ENCODE data around the gene ESYT2.

Gene ESYT2

DNA sequence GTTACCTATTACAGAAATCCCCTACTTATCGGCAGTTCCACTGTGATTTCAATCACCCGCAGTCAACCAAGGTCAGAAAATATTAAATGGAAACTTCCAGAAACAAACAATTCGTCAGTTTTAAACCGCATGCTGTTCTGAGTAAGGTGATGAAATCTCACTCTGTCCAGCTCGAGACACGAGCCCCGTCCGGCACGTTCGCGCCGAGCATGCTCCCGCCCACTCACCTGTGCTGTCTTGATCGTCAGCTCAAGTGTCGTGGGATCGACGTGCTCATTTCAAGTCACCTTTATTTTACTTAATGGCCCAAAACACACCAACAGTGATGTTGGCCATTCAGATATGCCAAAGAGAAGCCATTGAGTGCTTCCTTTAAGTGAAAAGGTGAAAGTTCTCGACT lies 21.2 kb downstream of the ESYT2 start:
- TF ChIP-seq, protein P1, sequence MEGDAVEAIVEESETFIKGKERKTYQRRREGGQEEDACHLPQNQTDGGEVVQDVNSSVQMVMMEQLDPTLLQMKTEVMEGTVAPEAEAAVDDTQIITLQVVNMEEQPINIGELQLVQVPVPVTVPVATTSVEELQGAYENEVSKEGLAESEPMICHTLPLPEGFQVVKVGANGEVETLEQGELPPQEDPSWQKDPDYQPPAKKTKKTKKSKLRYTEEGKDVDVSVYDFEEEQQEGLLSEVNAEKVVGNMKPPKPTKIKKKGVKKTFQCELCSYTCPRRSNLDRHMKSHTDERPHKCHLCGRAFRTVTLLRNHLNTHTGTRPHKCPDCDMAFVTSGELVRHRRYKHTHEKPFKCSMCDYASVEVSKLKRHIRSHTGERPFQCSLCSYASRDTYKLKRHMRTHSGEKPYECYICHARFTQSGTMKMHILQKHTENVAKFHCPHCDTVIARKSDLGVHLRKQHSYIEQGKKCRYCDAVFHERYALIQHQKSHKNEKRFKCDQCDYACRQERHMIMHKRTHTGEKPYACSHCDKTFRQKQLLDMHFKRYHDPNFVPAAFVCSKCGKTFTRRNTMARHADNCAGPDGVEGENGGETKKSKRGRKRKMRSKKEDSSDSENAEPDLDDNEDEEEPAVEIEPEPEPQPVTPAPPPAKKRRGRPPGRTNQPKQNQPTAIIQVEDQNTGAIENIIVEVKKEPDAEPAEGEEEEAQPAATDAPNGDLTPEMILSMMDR (IDR thresholded peaks at IDR 0.05; ENCODE audit: low read length, missing control alignments): no peak
- no peak overlapping the region for H3K4me3 ChIP-seq (replicated peaks; ENCODE audit: low read depth, low read length)
- DNase-seq (ENCODE audit: low read depth): no peak

DNA sequence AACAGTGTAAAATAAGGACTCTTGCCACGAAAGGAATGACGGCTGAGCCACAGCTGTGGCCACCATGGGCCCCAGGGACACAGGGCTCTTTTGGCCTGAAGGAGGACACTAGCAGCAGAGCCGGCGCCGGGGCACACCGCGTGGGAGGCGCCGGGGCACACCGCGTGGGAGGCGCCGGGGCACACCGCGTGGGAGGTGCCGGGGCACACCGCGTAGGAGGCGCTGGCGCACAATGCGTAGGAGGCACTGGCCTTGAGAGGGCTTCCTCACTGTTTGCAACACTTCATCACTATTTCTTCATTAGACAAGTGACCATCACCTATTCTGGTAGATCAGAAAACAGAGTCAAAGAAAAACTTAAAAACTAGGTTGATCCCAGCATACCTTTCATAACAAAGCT lies 23.4 kb downstream of the ESYT2 start:
- TF ChIP-seq, protein P1 (IDR thresholded peaks at IDR 0.05; ENCODE audit: low read length, missing control alignments): no peak
- DNase-seq (ENCODE audit: low read depth): no peak
- H3K4me3 ChIP-seq (replicated peaks; ENCODE audit: low read depth, low read length): no peak overlapping the region

DNA sequence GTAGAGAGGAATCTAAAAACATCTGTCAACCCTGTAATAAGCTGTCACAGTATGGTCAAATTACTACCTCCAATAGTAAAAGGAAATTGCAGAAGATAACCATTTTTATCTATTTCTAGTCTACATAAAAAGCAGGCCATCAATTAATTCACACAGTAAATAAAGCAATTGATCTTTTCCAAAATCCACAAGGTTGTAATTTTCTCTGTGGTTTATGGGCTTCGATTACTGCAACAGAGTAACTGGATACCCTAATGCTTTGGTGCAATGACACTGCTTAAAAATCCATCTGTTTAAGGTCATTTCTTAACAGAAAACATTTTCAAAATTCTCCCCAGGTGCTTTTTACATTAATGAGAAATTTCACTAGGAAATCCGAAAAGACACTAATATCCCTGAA lies 23.9 kb downstream of the ESYT2 start:
- no peak overlapping the region for H3K4me3 ChIP-seq (replicated peaks; ENCODE audit: low read depth, low read length)
- TF ChIP-seq, protein P1 (IDR thresholded peaks at IDR 0.05; ENCODE audit: low read length, missing control alignments): no peak
- DNase-seq (ENCODE audit: low read depth): no peak

DNA sequence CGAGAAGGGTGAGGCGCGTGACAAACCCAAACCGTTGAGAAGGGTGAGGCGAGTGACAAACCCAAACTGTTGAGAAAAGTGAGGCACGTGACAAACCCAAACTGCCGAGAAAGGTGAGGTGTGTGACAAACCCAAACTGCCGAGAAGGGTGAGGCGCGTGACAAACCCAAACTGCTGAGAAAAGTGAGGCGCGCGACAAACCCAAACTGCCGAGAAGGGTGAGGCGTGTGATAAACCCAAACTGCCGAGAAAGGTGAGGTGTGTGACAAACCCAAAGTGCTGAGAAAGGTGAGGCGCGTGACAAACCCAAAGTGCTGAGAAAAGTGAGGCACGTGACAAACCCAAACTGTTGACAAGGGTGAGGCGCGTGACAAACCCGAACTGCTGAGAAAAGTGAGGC lies 25.0 kb downstream of the ESYT2 start:
- H3K4me3 ChIP-seq (replicated peaks; ENCODE audit: low read depth, low read length): no peak overlapping the region
- TF ChIP-seq, protein P1 (IDR thresholded peaks at IDR 0.05; ENCODE audit: low read length, missing control alignments): no peak
- no peak for DNase-seq (ENCODE audit: low read depth)

DNA sequence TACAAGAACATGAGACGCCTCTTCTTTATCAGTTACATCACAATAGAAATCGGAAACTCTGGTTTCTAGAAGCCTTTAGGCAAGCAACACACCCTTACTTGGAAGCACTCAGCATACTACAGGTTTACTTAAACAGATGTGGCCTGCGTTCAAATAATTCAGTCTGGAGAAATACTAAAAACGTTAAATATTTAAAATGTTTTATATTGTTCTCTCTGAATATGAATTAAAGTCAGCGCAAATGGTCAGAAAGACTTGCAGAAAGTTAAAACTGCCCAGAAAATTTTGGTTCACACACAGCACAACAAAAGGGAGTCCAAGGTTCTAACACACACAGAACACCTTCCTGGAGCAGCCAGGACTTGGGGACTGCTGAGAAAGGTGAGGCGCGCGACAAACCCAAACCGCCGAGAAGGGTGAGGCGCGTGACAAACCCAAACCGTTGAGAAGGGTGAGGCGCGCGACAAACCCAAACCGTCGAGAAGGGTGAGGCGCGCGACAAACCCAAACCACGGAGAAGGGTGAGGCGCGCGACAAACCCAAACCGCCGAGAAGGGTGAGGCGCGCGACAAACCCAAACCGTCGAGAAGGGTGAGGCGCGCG lies 25.8 kb downstream of the ESYT2 start:
- no peak for DNase-seq (ENCODE audit: low read depth)
- H3K4me3 ChIP-seq (replicated peaks; ENCODE audit: low read depth, low read length): no peak overlapping the region
- TF ChIP-seq, protein P1 (IDR thresholded peaks at IDR 0.05; ENCODE audit: low read length, missing control alignments): no peak

DNA sequence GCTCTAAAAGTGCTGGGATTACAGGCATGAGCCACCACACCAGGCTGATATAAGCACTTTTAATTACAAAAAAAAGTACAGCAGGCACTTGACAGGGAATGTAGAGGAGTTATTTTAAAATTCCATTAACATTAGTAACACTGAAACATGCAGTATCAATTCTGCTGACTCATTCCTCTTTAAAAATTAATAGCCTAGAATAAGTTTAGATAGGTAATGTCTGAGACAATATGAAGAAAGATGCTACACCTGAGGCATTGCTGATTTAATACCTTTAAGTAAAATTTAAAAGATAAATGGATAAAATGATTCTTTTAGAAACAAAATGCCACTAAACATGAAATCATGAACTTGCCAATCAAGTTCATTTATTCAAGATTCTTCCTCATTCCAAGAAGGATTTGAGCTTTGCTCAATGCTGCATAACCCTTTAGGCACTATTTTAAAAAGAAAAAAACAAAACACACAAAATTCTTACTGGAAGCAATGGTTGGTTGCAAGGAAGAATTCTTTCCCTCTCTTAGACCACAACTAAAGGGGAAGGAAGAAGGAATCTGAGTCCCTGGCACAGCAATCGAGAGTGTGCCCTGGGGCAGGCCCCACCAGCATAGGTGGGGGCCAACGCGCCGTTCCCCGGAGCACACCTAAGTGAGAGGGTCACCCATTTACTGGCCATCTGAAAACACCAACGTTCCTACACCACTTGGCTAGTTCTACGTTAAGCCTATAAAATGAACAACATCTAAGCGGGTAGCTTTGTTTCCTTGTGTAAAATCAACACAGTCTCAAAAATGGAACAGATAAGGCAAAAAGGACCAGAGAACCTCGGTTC lies 26.6 kb downstream of the ESYT2 start:
- TF ChIP-seq, protein P1 (IDR thresholded peaks at IDR 0.05; ENCODE audit: low read length, missing control alignments): no peak
- DNase-seq (ENCODE audit: low read depth): peak; percentile 46
- no peak overlapping the region for H3K4me3 ChIP-seq (replicated peaks; ENCODE audit: low read depth, low read length)
